Measurements from ENCODE around the gene QKI. TPM values are rescaled to one million over a fixed set of nuclear protein-coding genes. Genes with fewer than 3 reads are reported as not detected.

The QKI gene
- total and polyA plus RNA-seq, 2 donors (not counting 3 experiments of a cell fraction or from before 2014, with no cell fraction given), result 178 to 232 TPM

GRCh38 chr6:163596174-163596573 lies 181.7 kb downstream of the QKI start:
- DNase-seq (ENCODE audit: low read depth, low spot score) (no peak), FAIRE-seq (no peak)
- Histone ChIP-seq H3K79me2 (ENCODE audit: control insufficient read depth, insufficient read depth, low read length) (no peaks in the 10 kb centered on the region), H3K27ac (ENCODE audit: insufficient read depth, low read depth, low read length) (no peak overlapping the region), H4K20me1 (replicated peaks; ENCODE audit: control insufficient read depth, extremely low read depth, insufficient read depth, low read length) (no peaks in the 10 kb centered on the region), H3K4me3 (replicated peaks in 1 of 3; ENCODE audit: insufficient read depth in 1 of 3, low read depth in 1 of 3, low read length in 3 of 3) (no peak overlapping the region), H3K9me1 (replicated peaks; ENCODE audit: control insufficient read depth, extremely low read depth, insufficient read depth, low read length) (no peaks in the 10 kb centered on the region), H3K4me2 (ENCODE audit: insufficient read depth, low read length) (no peak overlapping the region), H3K9ac (replicated peaks; ENCODE audit: extremely low read depth, insufficient read depth, low read length) (no peak overlapping the region), H3K4me1 (ENCODE audit: control insufficient read depth, extremely low read depth, insufficient read depth, low read length) (no peaks in the 10 kb centered on the region), H3K27me3 (ENCODE audit: control insufficient read depth in 2 of 2, insufficient read depth in 2 of 2, low read length in 2 of 2) (peaks cover 0 to 12% of the 10 kb centered on the region in 2 experiments), H2AFZ (ENCODE audit: low read depth, low read length) (no peak overlapping the region), H3K9me3 (replicated peaks; ENCODE audit: control insufficient read depth, insufficient read depth, low read length) (no peaks in the 10 kb centered on the region), H3K36me3 (ENCODE audit: control insufficient read depth in 2 of 2, extremely low read depth in 1 of 2, insufficient read depth in 2 of 2, low read length in 2 of 2) (no peaks in the 10 kb centered on the region)
- no TSS peak for BruUV-seq (replicated peaks)
- intact Hi-C loops (cut with micrococcal nuclease) (no loop called here), dilution Hi-C loops (cut with MboI; ENCODE audit: extremely low pct_ligation_motif_present, low sequenced_read_pairs) (no loop called here)
- ChIA-PET CTCF (no interaction called here), POLR2A (no interaction called here)
- no peak for TF ChIP-seq MAX (IDR thresholded peaks at IDR 0.05; ENCODE audit: insufficient read depth, insufficient read length)
- TF ChIP-seq EZH2 (IDR thresholded peaks at IDR 0.05; ENCODE audit: borderline replicate concordance, low read depth, low read length, severe bottlenecking), result no peak
- no peak for TF ChIP-seq GATA2 (IDR thresholded peaks at IDR 0.05; ENCODE audit: insufficient read depth, insufficient read length, low read depth, low read length)
- TF ChIP-seq, protein P1, sequence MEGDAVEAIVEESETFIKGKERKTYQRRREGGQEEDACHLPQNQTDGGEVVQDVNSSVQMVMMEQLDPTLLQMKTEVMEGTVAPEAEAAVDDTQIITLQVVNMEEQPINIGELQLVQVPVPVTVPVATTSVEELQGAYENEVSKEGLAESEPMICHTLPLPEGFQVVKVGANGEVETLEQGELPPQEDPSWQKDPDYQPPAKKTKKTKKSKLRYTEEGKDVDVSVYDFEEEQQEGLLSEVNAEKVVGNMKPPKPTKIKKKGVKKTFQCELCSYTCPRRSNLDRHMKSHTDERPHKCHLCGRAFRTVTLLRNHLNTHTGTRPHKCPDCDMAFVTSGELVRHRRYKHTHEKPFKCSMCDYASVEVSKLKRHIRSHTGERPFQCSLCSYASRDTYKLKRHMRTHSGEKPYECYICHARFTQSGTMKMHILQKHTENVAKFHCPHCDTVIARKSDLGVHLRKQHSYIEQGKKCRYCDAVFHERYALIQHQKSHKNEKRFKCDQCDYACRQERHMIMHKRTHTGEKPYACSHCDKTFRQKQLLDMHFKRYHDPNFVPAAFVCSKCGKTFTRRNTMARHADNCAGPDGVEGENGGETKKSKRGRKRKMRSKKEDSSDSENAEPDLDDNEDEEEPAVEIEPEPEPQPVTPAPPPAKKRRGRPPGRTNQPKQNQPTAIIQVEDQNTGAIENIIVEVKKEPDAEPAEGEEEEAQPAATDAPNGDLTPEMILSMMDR (IDR thresholded peaks at IDR 0.05; ENCODE audit: extremely low read depth in 1 of 2, insufficient read depth in 1 of 2, low read depth in 1 of 2, low read length in 2 of 2), result no peak
- no peak for TF ChIP-seq POLR2A (IDR thresholded peaks at IDR 0.05; ENCODE audit: low read depth, low read length)
- no peak for TF ChIP-seq MYC (IDR thresholded peaks at IDR 0.05; ENCODE audit: low read depth, low read length)
- TF ChIP-seq POLR2AphosphoS5 (IDR thresholded peaks at IDR 0.05; ENCODE audit: insufficient read depth, low read depth, low read length), result no peak
- TF ChIP-seq JUN (IDR thresholded peaks at IDR 0.05; ENCODE audit: borderline replicate concordance, insufficient read depth, insufficient read length, low read depth), result no peak
- TF ChIP-seq FOS (IDR thresholded peaks at IDR 0.05; ENCODE audit: borderline replicate concordance, insufficient read depth, low read length), result no peak

Data from endothelial cell of umbilical vein (primary cell).